Mesendoderm (in vitro differentiated cells): ENCODE results near the gene BTBD6.

Source experiments
- DNase-seq: peaks from one replicate; pipeline ENCODE4 v3.0.0; 2013
- H2AK5ac ChIP-seq: 2 replicates; pipeline ENCODE4 v1.6.1; 2013; ENCODE audit warnings: low read length, inconsistent platforms
- H2BK120ac ChIP-seq: 2 replicates; pipeline ENCODE4 v1.6.1; 2013; ENCODE audit warnings: low read depth, mild to moderate bottlenecking, low read length, moderate library complexity, mixed read lengths
- H2BK15ac ChIP-seq: replicated peaks from 2 replicates; pipeline ENCODE4 v1.6.1; 2013; ENCODE audit warnings: low read depth, mild to moderate bottlenecking, moderate library complexity
- H2BK5ac ChIP-seq: 2 replicates; pipeline ENCODE4 v1.6.1; 2013; ENCODE audit warnings: low read length, inconsistent platforms
- H3K18ac ChIP-seq: 2 replicates; pipeline ENCODE4 v1.6.1; 2013; ENCODE audit warnings: mild to moderate bottlenecking, low read length, mixed read lengths
- H3K23ac ChIP-seq: one replicate; pipeline ENCODE4 v1.6.1; 2013; ENCODE audit warnings: low read length
- H3K27ac ChIP-seq: 2 replicates; pipeline ENCODE4 v1.5.1; 2013; ENCODE audit warnings: low read depth, mild to moderate bottlenecking, inconsistent platforms, low read length, moderate library complexity
- H3K27me3 ChIP-seq: 2 replicates; pipeline ENCODE4 v1.6.1; 2013; ENCODE audit warnings: low read length, control low read depth, mild to moderate bottlenecking, inconsistent platforms; ENCODE audit not compliant: insufficient read depth, poor library complexity
- H3K36me3 ChIP-seq: 2 replicates; pipeline ENCODE4 v1.6.1; 2013; ENCODE audit warnings: low read length, inconsistent platforms; ENCODE audit not compliant: control insufficient read depth, insufficient read depth
- H3K4ac ChIP-seq: one replicate; pipeline ENCODE4 v1.6.1; 2013; ENCODE audit warnings: low read depth, mild to moderate bottlenecking, low read length, moderate library complexity
- H3K4me1 ChIP-seq: 2 replicates; pipeline ENCODE4 v1.6.1; 2013; ENCODE audit warnings: low read depth, low read length, inconsistent platforms; ENCODE audit not compliant: control insufficient read depth
- H3K4me2 ChIP-seq: 2 replicates; pipeline ENCODE4 v1.6.1; 2013; ENCODE audit warnings: low read length
- H3K4me3 ChIP-seq: 2 replicates; pipeline ENCODE4 v1.5.1; 2013; ENCODE audit warnings: mild to moderate bottlenecking, low read length
- H3K56ac ChIP-seq: one replicate; pipeline ENCODE4 v1.6.1; 2013; ENCODE audit warnings: low read length
- H3K79me1 ChIP-seq: 2 replicates; pipeline ENCODE4 v1.6.1; 2013; ENCODE audit warnings: low read length, inconsistent platforms
- H3K79me2 ChIP-seq: 2 replicates; pipeline ENCODE4 v1.6.1; 2013; ENCODE audit warnings: mild to moderate bottlenecking, low read length; ENCODE audit not compliant: control insufficient read depth, insufficient read depth
- H3K9ac ChIP-seq: 2 replicates; pipeline ENCODE4 v1.6.1; 2013; ENCODE audit warnings: low read length, inconsistent platforms
- H4K5ac ChIP-seq: one replicate; pipeline ENCODE4 v1.6.1; 2013; ENCODE audit warnings: low read length
- H4K8ac ChIP-seq: one replicate; pipeline ENCODE4 v1.6.1; 2013; ENCODE audit warnings: low read depth, mild to moderate bottlenecking, control low read depth, low read length, moderate library complexity
- WGBS: extraction: QIAGEN DNeasy Blood & Tissue Kit; methylation state at CpG from one replicate; pipeline ENCODE4 v1.1.7; 2013; ENCODE audit warnings: low lambda C conversion rate, missing lambda C conversion rate; ENCODE audit not compliant: insufficient coverage; ENCODE audit errors: extremely low coverage; 5-methylcytosine and 5-hydroxymethylcytosine counted together

Gene BTBD6

DNA sequence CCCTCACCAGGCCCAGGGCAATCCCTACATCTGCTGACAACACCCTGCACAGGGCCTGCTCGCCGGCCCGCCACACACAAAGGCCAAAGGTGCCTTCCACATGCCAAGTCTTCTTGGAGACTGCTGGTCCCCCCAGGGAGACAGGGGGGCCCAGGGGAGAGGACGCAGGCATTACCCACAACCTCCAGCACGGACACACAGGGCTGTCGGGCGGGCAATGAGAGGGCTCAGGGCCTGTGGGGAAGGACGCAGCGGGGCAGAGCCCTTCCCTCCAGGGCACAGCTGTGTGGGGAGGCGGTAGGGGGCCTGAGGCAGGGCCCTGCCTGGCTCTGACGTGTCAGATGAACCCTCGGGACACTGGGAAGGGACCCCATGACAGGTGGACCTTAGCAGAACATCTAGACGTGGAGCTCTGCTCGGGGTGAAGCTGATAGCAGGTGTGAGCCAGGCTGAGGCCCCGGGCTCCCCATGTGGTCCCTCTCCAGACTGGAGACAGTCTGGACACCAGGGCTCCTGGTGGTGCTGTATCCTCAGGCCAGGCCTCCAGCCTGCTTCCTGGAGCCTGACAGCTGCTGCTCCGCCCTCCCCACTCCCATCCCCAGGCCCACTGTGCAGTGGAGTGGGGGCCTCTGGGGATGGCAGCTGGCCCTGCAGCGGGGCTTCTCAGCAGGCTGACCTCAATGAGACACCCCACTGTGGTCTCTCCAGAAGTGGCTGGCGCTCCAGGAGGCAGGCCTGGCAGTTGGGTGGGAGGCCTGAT lies 35.6 kb upstream of the BTBD6 start:
- DNase-seq: no peak
- no peak overlapping the region for H2BK15ac ChIP-seq

DNA sequence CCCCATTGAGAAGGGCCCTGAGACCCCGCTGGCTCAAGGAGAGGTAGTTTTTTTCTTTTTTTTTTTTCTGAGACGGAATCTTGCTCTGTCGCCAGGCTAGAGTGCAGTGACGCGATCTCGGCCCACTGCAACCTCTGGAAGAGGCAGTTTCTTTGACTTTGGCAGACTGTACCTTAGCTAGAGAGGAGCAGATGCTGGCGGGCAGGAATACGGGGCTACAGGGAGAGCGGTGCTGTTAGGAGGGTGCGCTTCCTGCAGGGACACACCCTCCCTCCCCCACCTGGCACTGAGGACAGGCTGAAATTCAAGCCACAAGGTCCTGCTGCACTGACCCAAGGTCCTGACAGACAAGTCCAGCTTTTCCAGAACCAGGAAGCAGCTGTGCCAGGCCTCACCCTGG lies 35.0 kb upstream of the BTBD6 start:
- Histone ChIP-seq H4K5ac (no peak overlapping the region), H3K27ac (no peak overlapping the region), H3K79me1 (no peaks in the 10 kb centered on the region), H3K79me2 (no peaks in the 10 kb centered on the region), H3K18ac (no peak overlapping the region), H2BK5ac (no peak overlapping the region), H3K27me3 (no peaks in the 10 kb centered on the region), H2BK120ac (no peak overlapping the region), H3K9ac (no peak overlapping the region), H3K4me3 (no peak overlapping the region), H4K8ac (no peak overlapping the region), H3K56ac (no peak overlapping the region), H3K4me2 (no peak overlapping the region), H3K23ac (no peak overlapping the region), H2AK5ac (no peak overlapping the region), H3K36me3 (no peaks in the 10 kb centered on the region), H3K4me1 (no peaks in the 10 kb centered on the region), H3K4ac (no peak overlapping the region), H2BK15ac (no peak overlapping the region)
- DNase-seq: no peak
- WGBS: no CpG with 5 or more reads among the region's 10 CpGs

More for the DNA sequence above, 35.6 kb upstream of the BTBD6 start:
- Histone ChIP-seq H3K4me2 (no peak overlapping the region), H3K18ac (no peak overlapping the region), H3K4me1 (no peaks in the 10 kb centered on the region), H2BK120ac (no peak overlapping the region), H3K4ac (no peak overlapping the region), H3K79me1 (no peaks in the 10 kb centered on the region), H2BK5ac (no peak overlapping the region), H3K79me2 (no peaks in the 10 kb centered on the region), H3K9ac (no peak overlapping the region), H4K8ac (no peak overlapping the region), H3K27ac (no peak overlapping the region), H2AK5ac (no peak overlapping the region), H3K56ac (no peak overlapping the region), H3K27me3 (no peaks in the 10 kb centered on the region), H3K4me3 (no peak overlapping the region), H3K23ac (no peak overlapping the region), H4K5ac (no peak overlapping the region), H3K36me3 (no peaks in the 10 kb centered on the region)
- WGBS: no CpG with 5 or more reads among the region's 18 CpGs

DNA sequence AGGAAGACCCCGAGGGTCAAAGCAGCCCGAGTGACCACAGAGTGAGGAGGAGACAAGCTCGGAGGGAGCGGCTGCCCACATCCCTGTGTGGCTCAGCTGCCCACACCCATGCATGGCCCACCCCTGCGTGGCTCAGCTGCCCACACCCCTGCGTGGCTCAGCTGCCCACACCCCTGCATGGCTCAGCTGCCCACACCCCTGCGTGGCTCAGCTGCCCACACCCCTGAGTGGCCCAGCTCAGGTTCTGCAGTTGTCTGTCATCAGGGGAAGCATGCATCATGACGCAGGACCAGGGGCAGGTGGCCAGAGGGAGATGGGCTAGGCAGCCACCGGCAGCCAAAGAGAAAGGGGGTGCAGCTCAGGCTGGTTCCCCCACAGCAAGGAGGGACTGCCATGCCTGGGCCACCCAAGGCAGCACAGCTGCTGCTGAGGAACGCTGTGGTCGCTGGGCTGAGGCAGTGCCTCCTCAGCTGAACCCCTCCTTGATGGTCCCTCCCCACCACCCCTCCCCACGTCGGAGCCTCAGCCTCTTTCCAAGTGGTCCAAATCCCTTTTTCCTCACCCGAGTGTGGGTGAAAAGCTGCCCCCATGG lies 33.9 kb upstream of the BTBD6 start:
- Histone ChIP-seq H3K18ac (no peak overlapping the region), H2BK15ac (no peak overlapping the region), H4K5ac (no peak overlapping the region), H3K4me3 (no peak overlapping the region), H2AK5ac (no peak overlapping the region), H3K4me1 (no peaks in the 10 kb centered on the region), H3K36me3 (no peaks in the 10 kb centered on the region), H2BK120ac (no peak overlapping the region), H3K23ac (no peak overlapping the region), H3K4ac (no peak overlapping the region), H3K56ac (no peak overlapping the region), H3K79me1 (no peaks in the 10 kb centered on the region), H3K27me3 (no peaks in the 10 kb centered on the region), H3K9ac (no peak overlapping the region), H3K27ac (no peak overlapping the region), H2BK5ac (no peak overlapping the region), H3K79me2 (no peaks in the 10 kb centered on the region), H3K4me2 (no peak overlapping the region), H4K8ac (no peak overlapping the region)
- DNase-seq: no peak
- no CpG with 5 or more reads among the region's 14 CpGs for WGBS

DNA sequence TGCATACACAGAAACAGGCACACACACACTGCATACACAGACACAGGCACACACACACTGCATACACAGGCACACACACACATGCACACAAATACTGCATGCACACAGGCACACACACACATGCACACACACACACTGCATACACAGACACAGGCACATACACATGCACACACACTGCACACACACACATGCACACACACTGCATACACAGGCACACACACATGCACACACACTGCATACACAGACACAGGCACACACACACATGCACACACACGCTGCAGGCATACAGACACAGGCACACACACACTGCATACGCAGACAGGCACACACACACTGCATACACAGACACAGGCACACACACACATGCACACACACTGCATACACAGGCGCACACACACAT lies 32.7 kb upstream of the BTBD6 start:
- no peaks in the 10 kb centered on the region for H3K36me3 ChIP-seq
- no peak overlapping the region for H2BK5ac ChIP-seq
- WGBS: no CpG with 5 or more reads among the region's 3 CpGs
- H2BK15ac ChIP-seq: no peak overlapping the region
- H3K18ac ChIP-seq: no peak overlapping the region
- H4K5ac ChIP-seq: no peak overlapping the region
- H3K79me1 ChIP-seq: no peaks in the 10 kb centered on the region
- no peaks in the 10 kb centered on the region for H3K79me2 ChIP-seq
- no peak overlapping the region for H3K9ac ChIP-seq
- DNase-seq: no peak
- H3K27ac ChIP-seq: no peak overlapping the region
- no peak overlapping the region for H2AK5ac ChIP-seq
- H2BK120ac ChIP-seq: no peak overlapping the region
- no peak overlapping the region for H3K56ac ChIP-seq
- H3K27me3 ChIP-seq: no peaks in the 10 kb centered on the region
- no peak overlapping the region for H3K4me3 ChIP-seq
- H3K4me2 ChIP-seq: no peak overlapping the region
- H3K4me1 ChIP-seq: no peaks in the 10 kb centered on the region
- no peak overlapping the region for H3K4ac ChIP-seq
- H4K8ac ChIP-seq: no peak overlapping the region
- no peak overlapping the region for H3K23ac ChIP-seq

DNA sequence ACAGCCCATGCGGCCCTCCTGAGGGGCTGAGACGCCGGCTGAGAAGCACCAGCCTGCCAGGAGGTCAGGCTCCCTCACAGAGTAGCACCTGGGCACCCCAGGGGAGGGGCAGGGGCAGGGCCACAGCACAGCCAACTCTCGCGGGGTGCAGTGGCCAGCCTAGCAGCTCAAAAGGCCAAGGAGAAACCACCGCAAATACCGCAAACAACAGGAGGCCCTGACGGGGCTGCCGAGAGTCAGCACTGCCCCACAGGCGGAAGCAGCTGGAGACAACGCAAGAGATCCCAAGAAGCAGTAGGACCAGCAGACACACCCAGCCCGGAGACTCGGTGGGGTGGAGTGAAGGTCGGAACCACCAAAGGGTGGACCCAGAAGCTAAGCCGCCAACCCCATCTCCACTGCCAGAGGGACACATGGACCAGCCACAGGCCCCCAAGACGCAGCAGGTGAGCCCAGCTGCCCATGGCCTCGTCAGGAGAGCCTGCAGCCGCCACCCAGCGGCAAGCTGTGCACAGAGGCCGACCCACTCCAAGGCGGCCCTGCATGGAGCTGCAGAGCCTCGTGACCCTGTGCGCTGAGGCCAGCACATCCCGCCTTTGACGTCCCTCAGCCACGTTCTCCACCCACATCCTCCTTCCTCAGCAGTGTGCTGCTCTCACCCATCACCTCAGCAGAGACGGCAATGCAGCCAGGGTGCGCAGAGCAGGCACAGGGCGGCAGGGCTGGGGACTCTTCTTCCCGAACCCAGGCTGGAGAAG lies 31.7 kb upstream of the BTBD6 start:
- Histone ChIP-seq H3K4ac (no peak overlapping the region), H3K56ac (no peak overlapping the region), H3K23ac (no peak overlapping the region), H3K9ac (no peak overlapping the region), H3K4me2 (no peak overlapping the region), H3K4me3 (no peak overlapping the region), H4K8ac (no peak overlapping the region), H2BK5ac (no peak overlapping the region), H3K4me1 (no peaks in the 10 kb centered on the region), H3K18ac (no peak overlapping the region), H3K79me2 (no peaks in the 10 kb centered on the region), H3K27me3 (no peaks in the 10 kb centered on the region), H2BK15ac (no peak overlapping the region), H3K36me3 (no peaks in the 10 kb centered on the region), H3K27ac (no peak overlapping the region), H2BK120ac (no peak overlapping the region), H2AK5ac (no peak overlapping the region), H3K79me1 (no peaks in the 10 kb centered on the region), H4K5ac (no peak overlapping the region)
- no peak for DNase-seq
- no CpG with 5 or more reads among the region's 30 CpGs for WGBS
